ENCODE results near the gene RAB10.
"Not testable (repeated sequence)": the region's sequence is repeated elsewhere in the genome, so short reads cannot be mapped to it uniquely, and the experiment has no call there.

RAB10 gene

DNA sequence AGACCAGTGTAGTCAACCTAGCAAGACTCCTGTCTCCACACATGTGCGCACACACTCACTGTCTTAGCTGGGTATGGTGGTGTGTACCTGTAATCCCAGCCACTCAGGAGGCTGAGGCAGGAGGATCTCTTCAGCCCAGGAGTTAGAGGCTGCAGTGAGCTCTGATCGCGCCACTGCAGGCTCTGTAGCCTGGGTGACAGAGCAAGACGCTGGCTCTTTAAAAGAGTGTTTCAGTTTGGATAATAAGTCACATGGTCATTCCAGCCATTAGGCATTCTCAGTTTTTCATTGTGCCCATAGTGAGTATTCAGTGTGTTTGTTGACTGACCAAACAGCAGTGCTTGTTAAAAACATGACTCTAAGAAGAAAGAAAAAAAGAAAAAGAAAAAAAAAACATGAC is 31.0 kb downstream of the RAB10 start:
- no peak for DNase-seq

DNA sequence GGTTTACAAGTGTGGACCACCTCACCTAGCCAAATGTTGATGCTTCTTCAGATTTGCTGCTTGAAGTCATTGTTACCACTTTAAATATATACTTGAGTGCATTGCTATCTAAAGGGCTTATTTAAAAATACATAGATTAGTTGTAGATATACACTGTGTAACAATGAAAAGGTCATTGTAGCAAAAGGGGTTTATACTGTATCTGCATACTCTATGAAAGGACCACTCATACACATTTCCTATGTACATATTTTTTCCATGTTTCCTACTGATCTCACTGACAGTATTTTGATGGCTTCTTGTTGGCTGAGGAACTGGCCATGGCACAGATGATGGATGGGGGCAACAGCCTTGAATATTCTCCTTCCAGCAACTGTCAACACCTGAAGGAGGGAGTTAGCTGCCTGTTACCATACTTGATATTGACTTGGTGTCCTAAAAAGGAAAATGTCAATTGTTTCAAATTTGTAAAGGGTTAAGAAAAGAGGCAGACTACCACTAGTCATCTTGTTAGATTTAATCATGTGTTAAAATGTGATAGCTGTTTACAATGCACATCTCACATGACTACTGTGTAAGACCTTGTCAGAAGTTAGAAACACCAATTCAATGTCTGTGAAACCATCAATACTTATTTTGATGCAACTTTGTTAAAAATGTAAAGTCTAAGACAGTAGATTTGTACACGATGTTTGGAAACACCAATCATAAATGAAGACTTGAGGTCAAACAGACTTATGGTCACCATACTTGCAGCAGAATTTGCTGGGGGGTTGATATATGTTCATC is 33.5 kb downstream of the RAB10 start:
- no peak for DNase-seq

DNA sequence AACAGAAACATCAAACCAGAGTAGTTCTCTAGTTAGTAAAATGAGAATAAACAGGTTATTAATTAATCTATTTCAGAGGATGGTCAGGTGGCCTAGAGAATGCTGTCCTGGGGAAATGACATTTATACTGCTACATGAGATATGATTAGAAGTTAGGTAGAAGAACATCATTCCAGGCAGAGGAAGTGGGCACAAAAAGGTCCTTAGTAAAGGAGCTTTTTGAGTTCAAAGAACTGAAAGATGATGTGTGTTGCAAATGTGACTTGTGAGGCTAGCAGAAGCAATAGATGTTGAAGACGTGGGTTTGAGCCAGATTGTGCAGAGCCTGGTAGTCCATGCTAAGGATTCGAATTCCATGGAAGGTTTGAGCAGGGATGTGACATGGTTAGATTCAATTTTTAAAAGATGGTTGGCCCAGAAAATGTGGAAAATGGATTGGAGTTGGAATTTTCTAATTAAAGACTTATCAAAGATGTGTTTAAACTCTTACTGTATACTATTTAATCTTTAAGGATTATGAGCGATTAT is 34.2 kb downstream of the RAB10 start:
- DNase-seq = no peak

DNA sequence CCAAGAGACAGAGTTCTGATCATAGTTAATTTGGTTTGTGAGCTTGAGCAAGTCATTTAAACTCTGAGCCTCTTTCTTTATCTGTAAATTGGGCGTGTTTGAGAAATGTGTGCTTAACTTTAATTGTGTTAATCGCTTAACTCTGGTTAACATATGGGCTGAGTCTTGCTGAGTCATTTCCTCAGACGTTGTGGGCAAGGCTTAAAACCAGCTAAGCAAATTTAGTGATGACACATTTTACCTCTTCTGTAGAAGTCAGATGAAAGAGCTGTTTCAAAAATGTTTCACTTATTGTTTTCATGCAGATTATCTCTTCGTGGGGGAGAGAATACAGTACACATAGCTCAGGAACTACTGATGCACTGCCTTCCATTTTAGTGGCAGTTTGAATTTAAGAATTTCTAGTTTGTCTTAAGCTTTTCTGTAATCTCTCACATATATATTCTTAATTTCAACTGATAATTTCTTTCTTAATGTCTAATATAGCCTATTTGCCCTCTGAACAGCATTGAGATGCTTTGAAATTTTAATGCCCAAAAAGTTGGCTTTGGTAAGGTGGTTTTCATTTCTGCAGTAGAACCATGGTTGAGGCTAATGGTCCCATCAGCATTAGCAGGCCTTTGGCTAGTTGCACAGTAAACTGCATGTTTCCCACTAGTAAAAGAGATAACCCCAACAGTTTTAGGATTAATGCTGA is 34.9 kb downstream of the RAB10 start:
- peak; percentile 59 for DNase-seq

GRCh38 chr2:26070730-26071129 is 36.8 kb downstream of the RAB10 start:
- DNase-seq = no peak

- no peak for DNase-seq
Observed at GRCh38 chr2:26072925-26073768, 39.3 kb downstream of the RAB10 start.

- no peak for DNase-seq
Observed at GRCh38 chr2:26073830-26074229, 39.9 kb downstream of the RAB10 start.

DNA sequence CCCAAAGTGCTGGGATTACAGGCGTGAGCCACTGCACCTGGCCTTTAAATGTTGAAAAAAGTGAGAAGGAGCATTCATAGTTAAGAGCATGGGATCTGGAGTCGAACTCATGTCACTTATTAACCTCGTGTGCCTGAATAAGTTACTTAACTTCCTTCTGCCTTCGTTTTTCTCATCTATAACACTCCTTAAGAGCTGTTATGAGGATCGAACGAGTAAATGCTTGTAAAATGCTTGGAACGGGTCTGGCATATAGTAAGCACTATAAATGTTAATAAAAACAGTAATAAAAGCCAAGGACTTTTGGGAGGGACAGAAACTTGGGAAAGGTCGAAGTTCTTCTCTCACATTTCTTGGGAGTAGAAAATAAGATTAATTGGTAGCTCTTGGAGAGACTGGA is 40.8 kb downstream of the RAB10 start:
- no peak for DNase-seq

DNA sequence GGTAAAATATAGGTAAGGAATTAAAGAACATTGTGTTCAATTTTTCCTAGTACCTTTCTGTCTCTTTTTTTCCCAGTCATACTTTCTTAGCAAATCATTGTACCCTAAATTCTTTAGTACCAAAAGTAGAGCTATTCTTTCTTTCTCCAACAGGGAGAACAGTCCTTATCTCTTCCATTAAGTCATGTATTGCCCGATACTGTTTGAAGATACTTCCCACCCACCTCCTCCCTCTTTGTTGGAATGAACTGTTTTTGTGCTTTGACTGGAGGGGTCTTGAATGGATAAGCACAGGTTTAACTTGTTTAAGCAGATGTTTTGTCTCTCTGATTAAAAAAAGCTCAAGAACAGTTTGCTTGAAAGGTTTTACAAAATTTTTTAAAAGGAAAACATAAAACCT is 41.3 kb downstream of the RAB10 start:
- no peak for DNase-seq

- DNase-seq = no peak
Observed at GRCh38 chr2:26076001-26076587, 42.2 kb downstream of the RAB10 start.

DNA sequence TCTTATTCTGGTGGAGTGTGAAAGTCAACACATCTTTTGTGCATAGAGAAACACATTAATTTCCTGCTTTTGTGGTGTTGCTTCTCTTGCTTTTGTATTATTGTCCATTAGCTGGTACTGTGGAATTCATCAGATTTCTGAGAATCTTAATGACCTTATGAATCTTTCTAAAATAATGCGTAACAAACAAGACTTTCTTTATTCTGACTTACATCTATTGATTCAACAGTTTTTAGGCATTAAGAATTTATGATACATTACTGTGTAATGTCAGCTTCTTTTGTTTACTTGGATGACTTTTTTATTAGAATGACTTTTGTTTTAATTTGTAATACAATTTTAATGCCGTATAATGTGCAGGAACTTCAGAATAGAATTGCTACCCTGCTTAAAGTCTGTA is 43.4 kb downstream of the RAB10 start:
- no peak for DNase-seq

DNA sequence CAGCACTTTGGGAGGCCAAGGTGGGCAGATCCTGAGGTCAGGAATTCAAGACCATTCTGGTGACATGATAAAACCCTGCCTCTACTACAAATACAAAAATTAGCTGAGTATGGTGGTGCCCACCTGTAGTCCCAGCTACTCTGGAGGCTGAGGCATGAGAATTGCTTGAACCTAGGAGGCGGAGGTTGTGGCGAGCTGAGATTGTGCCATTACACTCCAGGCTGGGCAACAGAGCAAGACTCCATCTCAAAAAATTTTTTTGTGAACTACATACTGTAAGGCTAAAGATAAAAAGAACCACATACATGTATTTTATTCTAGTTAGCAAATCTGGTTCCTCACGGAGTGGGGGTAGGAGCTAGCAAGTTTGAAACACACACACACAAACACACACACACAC is 45.1 kb downstream of the RAB10 start:
- no peak for DNase-seq

DNA sequence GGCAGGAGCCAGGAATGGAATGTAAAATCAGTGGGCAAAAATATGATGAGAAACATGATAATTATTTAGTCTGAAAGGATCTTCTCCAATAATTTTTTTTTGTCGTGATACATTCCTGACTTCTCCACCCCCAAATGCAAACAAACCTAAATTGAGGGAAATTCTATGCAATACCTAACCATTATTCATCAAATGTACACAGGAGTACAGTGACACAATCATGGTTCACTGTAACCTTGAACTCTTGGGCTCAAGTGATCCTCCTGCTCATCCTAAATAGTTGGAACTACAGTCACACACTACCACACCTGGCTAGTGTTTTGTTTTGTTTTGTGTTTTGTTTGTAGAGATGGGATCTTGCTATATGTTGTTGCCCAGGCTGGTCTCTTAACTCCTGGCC is 46.5 kb downstream of the RAB10 start:
- no peak for DNase-seq

- not testable (repeated sequence) for DNase-seq
Observed at GRCh38 chr2:26080925-26081324, 47.0 kb downstream of the RAB10 start.

- no peak for DNase-seq
Observed at GRCh38 chr2:26081556-26081955, 47.7 kb downstream of the RAB10 start.

- DNase-seq = peak; percentile 22
Observed at GRCh38 chr2:26086155-26086637, 52.3 kb downstream of the RAB10 start.

GRCh38 chr2:26086779-26087178 is 52.9 kb downstream of the RAB10 start:
- DNase-seq = no peak

GRCh38 chr2:26088038-26088643 is 54.3 kb downstream of the RAB10 start:
- DNase-seq = peak; percentile 19

DNA sequence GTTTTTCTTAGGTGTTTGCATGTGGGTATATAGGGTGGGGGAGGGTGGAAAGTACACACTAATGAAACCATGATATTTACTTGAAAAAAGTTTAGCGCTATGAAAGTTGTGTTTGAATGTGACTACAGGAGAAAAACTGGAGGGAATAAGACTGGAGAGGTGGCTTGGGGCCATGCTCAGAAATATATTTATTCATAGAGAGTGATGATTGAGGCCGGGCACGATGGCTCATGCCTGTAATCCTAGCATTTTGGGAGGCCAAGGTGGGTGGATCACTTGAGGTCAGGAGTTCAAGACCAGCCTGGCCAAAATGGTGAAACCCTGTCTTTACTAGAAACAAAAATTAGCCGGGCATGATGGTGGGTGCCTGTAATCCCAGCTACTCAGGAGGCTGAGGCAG is 55.0 kb downstream of the RAB10 start:
- not testable (repeated sequence) for DNase-seq

DNA sequence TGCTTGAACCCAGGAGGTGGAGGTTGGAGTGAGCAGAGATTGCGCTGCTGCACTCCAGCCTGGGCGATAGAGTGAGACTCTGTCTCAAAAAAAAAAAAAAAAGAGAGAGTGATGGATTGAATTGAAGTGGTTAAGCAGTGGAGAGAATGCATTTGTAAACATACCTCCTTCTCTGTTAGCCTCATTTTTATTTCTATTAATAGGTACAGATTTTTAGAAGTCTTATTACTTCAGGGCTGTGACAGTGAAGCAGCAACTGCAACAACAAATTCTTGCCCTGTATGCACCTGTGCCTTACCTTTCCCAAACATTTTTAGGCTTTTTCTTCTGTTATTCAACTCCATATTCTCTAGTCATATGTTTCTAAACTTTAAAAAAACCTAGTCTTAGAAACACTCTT is 55.5 kb downstream of the RAB10 start:
- no peak for DNase-seq

- DNase-seq = no peak
Observed at GRCh38 chr2:26095758-26096157, 61.9 kb downstream of the RAB10 start.

GRCh38 chr2:26099933-26100332 is 66.0 kb downstream of the RAB10 start:
- DNase-seq = no peak

Data from activated naive CD4-positive, alpha-beta T cell treated with Interleukin-2 at 50 U/mL for 16 hours (primary cell).